ENCODE data around the gene ACOT13. TPM values are rescaled to one million over a fixed set of nuclear protein-coding genes. Genes with fewer than 3 reads are reported as not detected.
"Not testable (repeated sequence)": the region's sequence is repeated elsewhere in the genome, so short reads cannot be mapped to it uniquely, and the experiment has no call there.

The ACOT13 gene
- total RNA-seq, 1 donor from 2014 or later, result 3.2 TPM

GRCh38 chr6:24661759-24662158, 5.1 kb upstream of the ACOT13 start:
- not testable (repeated sequence) for DNase-seq (ENCODE audit: low read depth in 2 of 2)

GRCh38 chr6:24662236-24662635, 4.6 kb upstream of the ACOT13 start:
- no peak for DNase-seq (ENCODE audit: low read depth in 2 of 2)

- no peak for DNase-seq (ENCODE audit: low read depth in 2 of 2)
Measured at GRCh38 chr6:24663189-24663588, 3.7 kb upstream of the ACOT13 start.

GRCh38 chr6:24664046-24664987, 2.6 kb upstream of the ACOT13 start:
- no peak for DNase-seq (ENCODE audit: low read depth in 2 of 2)

- DNase-seq (ENCODE audit: low read depth in 2 of 2), result peak; percentile 39 to 53
Measured at GRCh38 chr6:24666097-24666640, 708 bp upstream of the ACOT13 start.

- DNase-seq (ENCODE audit: low read depth in 2 of 2), result peak in 1 of 2 donors; percentile 12
Measured at GRCh38 chr6:24667378-24667803, 514 bp downstream of the ACOT13 start.

- not testable (repeated sequence) for DNase-seq (ENCODE audit: low read depth in 2 of 2)
Measured at GRCh38 chr6:24668066-24668996, 1.5 kb downstream of the ACOT13 start.

GRCh38 chr6:24668997-24669361, 2.1 kb downstream of the ACOT13 start:
- DNase-seq (ENCODE audit: low read depth in 2 of 2), result no peak

- not testable (repeated sequence) for DNase-seq (ENCODE audit: low read depth in 2 of 2)
Measured at GRCh38 chr6:24670492-24670891, 3.6 kb downstream of the ACOT13 start.

GRCh38 chr6:24671077-24671476, 4.2 kb downstream of the ACOT13 start:
- not testable (repeated sequence) for DNase-seq (ENCODE audit: low read depth in 2 of 2)

- DNase-seq (ENCODE audit: low read depth in 2 of 2), result no peak
Measured at GRCh38 chr6:24672620-24673182, 5.8 kb downstream of the ACOT13 start.

GRCh38 chr6:24673625-24674024, 6.7 kb downstream of the ACOT13 start:
- DNase-seq (ENCODE audit: low read depth in 2 of 2), result no peak

- DNase-seq (ENCODE audit: low read depth in 2 of 2), result not testable (repeated sequence)
Measured at GRCh38 chr6:24678792-24679352, 12.0 kb downstream of the ACOT13 start.

GRCh38 chr6:24680582-24680981, 13.7 kb downstream of the ACOT13 start:
- DNase-seq (ENCODE audit: low read depth in 2 of 2), result no peak

GRCh38 chr6:24683297-24684296, 16.7 kb downstream of the ACOT13 start:
- no peak for DNase-seq (ENCODE audit: low read depth in 2 of 2)

- no peak for DNase-seq (ENCODE audit: low read depth in 2 of 2)
Measured at GRCh38 chr6:24686408-24686807, 19.5 kb downstream of the ACOT13 start.

GRCh38 chr6:24686946-24687345, 20.1 kb downstream of the ACOT13 start:
- DNase-seq (ENCODE audit: low read depth in 2 of 2), result no peak

- DNase-seq (ENCODE audit: low read depth in 2 of 2), result no peak
Measured at GRCh38 chr6:24689964-24690363, 23.1 kb downstream of the ACOT13 start.

- no peak for DNase-seq (ENCODE audit: low read depth in 2 of 2)
Measured at GRCh38 chr6:24690593-24690992, 23.7 kb downstream of the ACOT13 start.

- DNase-seq (ENCODE audit: low read depth in 2 of 2), result no peak
Measured at GRCh38 chr6:24691550-24691949, 24.7 kb downstream of the ACOT13 start.

All from lung microvascular endothelial cell (primary cell).